SK-N-SH (cell line): Measurements from ENCODE around the gene MIEN1. TPM values are rescaled to one million over a fixed set of nuclear protein-coding genes. Genes with fewer than 3 reads are reported as not detected.

Source experiments
- CTCF ChIA-PET: fragments of 300-600, 350-600 bp; formaldehyde crosslinking; extraction: SDS; loops from one replicate; lab custom pipeline; 2021; lab: Yijun Ruan, JAX
- POLR2A ChIA-PET: fragments of 350-600 bp; sonication (Branson Sonifier 250); formaldehyde crosslinking; extraction: SDS; loops from one replicate; lab custom pipeline; 2020; ENCODE audit warnings: antibody characterized with exemption, inconsistent platforms; lab: Yijun Ruan, JAX
- DNase-seq: peaks from one replicate; pipeline ENCODE4 v3.0.0; 2012
- H2AFZ ChIP-seq: fragments of 200-600 bp; sonication (generic); 2 replicates; pipeline ENCODE4 v1.8.1; 2016; ENCODE audit warnings: antibody characterized with exemption, mild to moderate bottlenecking, low read depth
- H3F3A ChIP-seq: fragments of 200-600 bp; sonication (generic); replicated peaks from 2 replicates; pipeline ENCODE3; 2016; ENCODE audit warnings: antibody characterized with exemption, mild to moderate bottlenecking; ENCODE audit not compliant: insufficient read depth
- H3K27ac ChIP-seq, 2 experiments: fragments of 200-500 bp in 1 of 2; fragments of 200-600 bp in 1 of 2; sonication (Bioruptor generic) in 1 of 2; sonication (generic), shearing (Covaris generic) in 1 of 2; 2 replicates each; pipeline versions ENCODE4 v1.5.1 to v1.6.1; 2014 to 2016; ENCODE audit warnings: low read depth in 2 of 2, inconsistent platforms in 1 of 2, low read length in 1 of 2, mild to moderate bottlenecking in 1 of 2, mixed read lengths in 1 of 2
- H3K27me3 ChIP-seq: fragments of 200-600 bp; sonication (generic), shearing (Covaris generic); 2 replicates; pipeline ENCODE4 v1.6.1; 2016; ENCODE audit warnings: mixed run types; ENCODE audit not compliant: insufficient read depth
- H3K36me3 ChIP-seq, 2 experiments: fragments of 200-500 bp in 1 of 2; fragments of 200-600 bp in 1 of 2; sonication (Bioruptor generic) in 1 of 2; sonication (generic) in 1 of 2; replicated peaks in 1 of 2; 2 replicates each; pipeline versions ENCODE3 to v1.5.1; 2014 to 2016; ENCODE audit warnings: low read length in 1 of 2, mild to moderate bottlenecking in 1 of 2; ENCODE audit not compliant: insufficient read depth in 2 of 2, control insufficient read depth in 1 of 2
- H3K4me1 ChIP-seq, 2 experiments: fragments of 200-500 bp in 1 of 2; fragments of 200-600 bp in 1 of 2; sonication (Bioruptor generic) in 1 of 2; sonication (generic), shearing (Covaris generic) in 1 of 2; 2 replicates each; pipeline versions ENCODE4 v1.5.1 to v1.6.1; 2014 to 2016; ENCODE audit warnings: low read depth in 1 of 2, low read length in 1 of 2, mixed run types in 1 of 2; ENCODE audit not compliant: insufficient read depth in 2 of 2, control insufficient read depth in 1 of 2
- H3K4me2 ChIP-seq: fragments of 200-600 bp; sonication (generic), shearing (Covaris generic); 2 replicates; pipeline ENCODE4 v1.6.1; 2017; ENCODE audit warnings: mixed run types
- H3K4me3 ChIP-seq, 2 experiments: fragments of 200-500 bp in 1 of 2; fragments of 200-600 bp in 1 of 2; sonication (Bioruptor generic) in 1 of 2; sonication (generic), shearing (Covaris generic) in 1 of 2; 2 replicates each; pipeline versions ENCODE4 v1.5.1 to v1.8.1; 2014 to 2016; ENCODE audit warnings: low read depth in 2 of 2, inconsistent platforms in 1 of 2, low read length in 1 of 2, mild to moderate bottlenecking in 1 of 2, mixed read lengths in 1 of 2, moderate library complexity in 1 of 2
- H3K79me2 ChIP-seq: fragments of 200-600 bp; sonication (generic); 2 replicates; pipeline ENCODE4 v1.8.1; 2017; ENCODE audit warnings: mild to moderate bottlenecking; ENCODE audit not compliant: insufficient read depth
- H3K9ac ChIP-seq: fragments of 200-600 bp; sonication (generic); 2 replicates; pipeline ENCODE4 v1.6.1; 2017; ENCODE audit warnings: mixed run types
- H3K9me2 ChIP-seq: fragments of 200-600 bp; sonication (generic); 2 replicates; pipeline ENCODE4 v1.6.1; 2017; ENCODE audit warnings: mixed run types
- H3K9me3 ChIP-seq: fragments of 200-600 bp; sonication (generic); 2 replicates; pipeline ENCODE4 v1.6.1; 2017; ENCODE audit warnings: mixed run types, mild to moderate bottlenecking, moderate library complexity
- H4K20me1 ChIP-seq: fragments of 200-600 bp; sonication (generic); 2 replicates; pipeline ENCODE4 v1.6.1; 2017; ENCODE audit warnings: mild to moderate bottlenecking, mixed run types; ENCODE audit not compliant: insufficient read depth
- CHD2 ChIP-seq: fragments of 150-350 bp; IDR thresholded peaks from 2 replicates; pipeline ENCODE4 v1.6.1; 2018; ENCODE audit warnings: low read length; ENCODE audit not compliant: partially characterized antibody
- EZH2phosphoT487 ChIP-seq: fragments of 200-600 bp; sonication (generic); IDR thresholded peaks from 2 replicates; pipeline ENCODE4 v1.6.1; 2017; ENCODE audit warnings: low read depth, mixed run types, mild to moderate bottlenecking, antibody characterized with exemption, moderate library complexity, borderline replicate concordance
- FOXJ3 ChIP-seq: sonication (generic); formaldehyde crosslinking; IDR thresholded peaks from 2 replicates; pipeline ENCODE4 v1.5.1; 2020; ENCODE audit warnings: mild to moderate bottlenecking, missing genetic modification reagents
- GABPA ChIP-seq: IDR thresholded peaks from 2 replicates; pipeline ENCODE4 v1.4.0; 2012; ENCODE audit warnings: low read depth, mild to moderate bottlenecking
- IRF3 ChIP-seq: fragments of 150-350 bp; IDR thresholded peaks from 2 replicates; pipeline ENCODE4 v1.6.1; 2016; ENCODE audit warnings: mild to moderate bottlenecking, low read depth, low read length
- JUND ChIP-seq: IDR thresholded peaks from 2 replicates; pipeline ENCODE4 v1.4.0; 2012
- MAX ChIP-seq: IDR thresholded peaks from 2 replicates; pipeline ENCODE4 v1.4.0; 2012; ENCODE audit warnings: low read depth
- NFIC ChIP-seq: IDR thresholded peaks from 2 replicates; pipeline ENCODE4 v1.4.0; 2012; ENCODE audit warnings: borderline replicate concordance
- NRF1 ChIP-seq: IDR thresholded peaks from 2 replicates; pipeline ENCODE4 v1.6.1; 2012; ENCODE audit warnings: low read depth, mild to moderate bottlenecking, low read length
- RCOR1 ChIP-seq: fragments of 150-350 bp; IDR thresholded peaks from 2 replicates; pipeline ENCODE4 v1.6.1; 2017; ENCODE audit warnings: antibody characterized with exemption, low read length
- RFX5 ChIP-seq: IDR thresholded peaks from 2 replicates; pipeline ENCODE4 v1.6.1; 2012; ENCODE audit warnings: mild to moderate bottlenecking, improper control_type of control experiment, low read length
- SMC3 ChIP-seq: IDR thresholded peaks from 2 replicates; pipeline ENCODE4 v1.6.1; 2012; ENCODE audit warnings: low read depth, low read length, improper control_type of control experiment
- TAF1 ChIP-seq: IDR thresholded peaks from 2 replicates; pipeline ENCODE4 v1.6.1; 2012; ENCODE audit warnings: low read depth, mild to moderate bottlenecking, low read length, moderate library complexity, borderline replicate concordance
- WGBS: methylation state at CpG from one replicate; pipeline ENCODE4 v1.1.6; 2017; ENCODE audit warnings: low lambda C conversion rate; 5-methylcytosine and 5-hydroxymethylcytosine counted together
- polyA plus RNA-seq, 3 experiments: library from polyadenylated mRNA; depleted of rRNA; stranded (reverse); fragments of >200 nt; gene quantifications; 2 replicates each; pipeline ENCODE4 v1.2.3, GENCODE V29; 2012
- TF ChIP-seq, protein P1 (sequence below): IDR thresholded peaks from 2 replicates; pipeline ENCODE4 v1.4.0; 2012; ENCODE audit warnings: low read depth, borderline replicate concordance
- TF ChIP-seq, protein P2 (sequence below): fragments of 200-600 bp; sonication (generic); IDR thresholded peaks from 2 replicates; pipeline ENCODE4 v1.6.1; 2017; ENCODE audit warnings: antibody characterized with exemption, mild to moderate bottlenecking, moderate library complexity

The MIEN1 gene
- polyA plus RNA-seq, 1 of the 3 experiments (the other 2 are of a cell fraction) = 100 TPM

DNA sequence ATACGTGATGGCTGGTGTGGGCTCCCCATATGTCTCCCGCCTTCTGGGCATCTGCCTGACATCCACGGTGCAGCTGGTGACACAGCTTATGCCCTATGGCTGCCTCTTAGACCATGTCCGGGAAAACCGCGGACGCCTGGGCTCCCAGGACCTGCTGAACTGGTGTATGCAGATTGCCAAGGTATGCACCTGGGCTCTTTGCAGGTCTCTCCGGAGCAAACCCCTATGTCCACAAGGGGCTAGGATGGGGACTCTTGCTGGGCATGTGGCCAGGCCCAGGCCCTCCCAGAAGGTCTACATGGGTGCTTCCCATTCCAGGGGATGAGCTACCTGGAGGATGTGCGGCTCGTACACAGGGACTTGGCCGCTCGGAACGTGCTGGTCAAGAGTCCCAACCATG is 5.6 kb downstream of the MIEN1 start:
- peaks cover 0 to 6% of the 10 kb centered on the region in 2 experiments; a peak in 1 of 4 replicates for H3K4me1 ChIP-seq
- no peak overlapping the region for H3K4me2 ChIP-seq
- H3K79me2 ChIP-seq = no peaks in the 10 kb centered on the region; the same call in 1 of the 2 replicates
- H3K9me3 ChIP-seq = no peaks in the 10 kb centered on the region
- 99% methylated on average over 8 of the region's 13 CpGs for WGBS
- H3K27me3 ChIP-seq = no peaks in the 10 kb centered on the region
- ChIA-PET CTCF (interaction anchor here (2.0 kb wide), 1 partner anchor 90 kb away, joined by 6 read pairs; no protein-coding TSS in a partner anchor), POLR2A (no interaction called here)
- no peaks in the 10 kb centered on the region for H3F3A ChIP-seq
- no peak overlapping the region for H3K9ac ChIP-seq
- TF ChIP-seq, protein P1, sequence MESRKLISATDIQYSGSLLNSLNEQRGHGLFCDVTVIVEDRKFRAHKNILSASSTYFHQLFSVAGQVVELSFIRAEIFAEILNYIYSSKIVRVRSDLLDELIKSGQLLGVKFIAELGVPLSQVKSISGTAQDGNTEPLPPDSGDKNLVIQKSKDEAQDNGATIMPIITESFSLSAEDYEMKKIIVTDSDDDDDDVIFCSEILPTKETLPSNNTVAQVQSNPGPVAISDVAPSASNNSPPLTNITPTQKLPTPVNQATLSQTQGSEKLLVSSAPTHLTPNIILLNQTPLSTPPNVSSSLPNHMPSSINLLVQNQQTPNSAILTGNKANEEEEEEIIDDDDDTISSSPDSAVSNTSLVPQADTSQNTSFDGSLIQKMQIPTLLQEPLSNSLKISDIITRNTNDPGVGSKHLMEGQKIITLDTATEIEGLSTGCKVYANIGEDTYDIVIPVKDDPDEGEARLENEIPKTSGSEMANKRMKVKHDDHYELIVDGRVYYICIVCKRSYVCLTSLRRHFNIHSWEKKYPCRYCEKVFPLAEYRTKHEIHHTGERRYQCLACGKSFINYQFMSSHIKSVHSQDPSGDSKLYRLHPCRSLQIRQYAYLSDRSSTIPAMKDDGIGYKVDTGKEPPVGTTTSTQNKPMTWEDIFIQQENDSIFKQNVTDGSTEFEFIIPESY = no peak
- TF ChIP-seq MAX = no peak
- TF ChIP-seq RFX5 = no peak
- no peak for TF ChIP-seq NFIC
- no peak for TF ChIP-seq JUND
- no peak for TF ChIP-seq RCOR1
- TF ChIP-seq NRF1 = no peak
- no peak for TF ChIP-seq TAF1
- TF ChIP-seq, protein P2, sequence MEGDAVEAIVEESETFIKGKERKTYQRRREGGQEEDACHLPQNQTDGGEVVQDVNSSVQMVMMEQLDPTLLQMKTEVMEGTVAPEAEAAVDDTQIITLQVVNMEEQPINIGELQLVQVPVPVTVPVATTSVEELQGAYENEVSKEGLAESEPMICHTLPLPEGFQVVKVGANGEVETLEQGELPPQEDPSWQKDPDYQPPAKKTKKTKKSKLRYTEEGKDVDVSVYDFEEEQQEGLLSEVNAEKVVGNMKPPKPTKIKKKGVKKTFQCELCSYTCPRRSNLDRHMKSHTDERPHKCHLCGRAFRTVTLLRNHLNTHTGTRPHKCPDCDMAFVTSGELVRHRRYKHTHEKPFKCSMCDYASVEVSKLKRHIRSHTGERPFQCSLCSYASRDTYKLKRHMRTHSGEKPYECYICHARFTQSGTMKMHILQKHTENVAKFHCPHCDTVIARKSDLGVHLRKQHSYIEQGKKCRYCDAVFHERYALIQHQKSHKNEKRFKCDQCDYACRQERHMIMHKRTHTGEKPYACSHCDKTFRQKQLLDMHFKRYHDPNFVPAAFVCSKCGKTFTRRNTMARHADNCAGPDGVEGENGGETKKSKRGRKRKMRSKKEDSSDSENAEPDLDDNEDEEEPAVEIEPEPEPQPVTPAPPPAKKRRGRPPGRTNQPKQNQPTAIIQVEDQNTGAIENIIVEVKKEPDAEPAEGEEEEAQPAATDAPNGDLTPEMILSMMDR = no peak
- no peak for TF ChIP-seq SMC3
- TF ChIP-seq IRF3 = no peak
- no peak for TF ChIP-seq FOXJ3 (CRISPR knock-in tag)
- no peak for TF ChIP-seq EZH2phosphoT487
- TF ChIP-seq GABPA = no peak
- no peak for TF ChIP-seq CHD2
- H4K20me1 ChIP-seq = no peaks in the 10 kb centered on the region
- H3K36me3 ChIP-seq = peaks cover 0 to 4% of the 10 kb centered on the region in 2 experiments
- H3K4me3 ChIP-seq = no peak overlapping the region
- no peak overlapping the region for H2AFZ ChIP-seq
- no peak for DNase-seq
- no peaks in the 10 kb centered on the region for H3K9me2 ChIP-seq
- H3K27ac ChIP-seq = no peak overlapping the region
